H1 (cell line): ENCODE results near the gene CDK3.

Experiments used
- EP300 ChIP-seq, 2 experiments: IDR thresholded peaks; 1 replicate in 1 of 2; 2 replicates in 1 of 2; pipeline ENCODE4 v1.6.1; 2011 to 2012; ENCODE audit warnings: low read depth in 2 of 2, low read length in 2 of 2, mild to moderate bottlenecking in 2 of 2, borderline replicate concordance in 1 of 2, inconsistent platforms in 1 of 2, moderate library complexity in 1 of 2
- POLR2A ChIP-seq, 2 experiments: IDR thresholded peaks; 1 replicate in 1 of 2; 2 replicates in 1 of 2; pipeline ENCODE4 v1.6.1; 2011; ENCODE audit warnings: low read depth in 2 of 2, low read length in 2 of 2, mild to moderate bottlenecking in 2 of 2; ENCODE audit errors: control extremely low read depth in 1 of 2
- POLR2AphosphoS5 ChIP-seq: IDR thresholded peaks from 2 replicates; pipeline ENCODE4 v1.6.1; 2011; ENCODE audit warnings: low read depth, low read length
- RXRA ChIP-seq: IDR thresholded peaks from 2 replicates; pipeline ENCODE4 v1.6.1; 2011; ENCODE audit warnings: low read depth, mild to moderate bottlenecking, low read length, moderate library complexity; ENCODE audit not compliant: insufficient read depth
- SP2 ChIP-seq: IDR thresholded peaks from 2 replicates; pipeline ENCODE4 v1.6.1; 2012; ENCODE audit warnings: mild to moderate bottlenecking, low read length, inconsistent platforms
- SRF ChIP-seq: IDR thresholded peaks from 2 replicates; pipeline ENCODE4 v1.6.1; 2011; ENCODE audit warnings: mild to moderate bottlenecking, low read depth, low read length, moderate library complexity
- YY1 ChIP-seq: IDR thresholded peaks from 2 replicates; pipeline ENCODE4 v1.6.1; 2011; ENCODE audit warnings: low read depth, mild to moderate bottlenecking, low read length
- TF ChIP-seq, protein P1 (sequence below), 3 experiments: IDR thresholded peaks; 1 replicate in 2 of 3; 2 replicates in 1 of 3; pipeline versions ENCODE4 v1.5.1 to v1.6.1; 2011; ENCODE audit warnings: low read length in 3 of 3, mild to moderate bottlenecking in 3 of 3, inconsistent platforms in 2 of 3, low read depth in 1 of 3, moderate library complexity in 1 of 3; ENCODE audit not compliant: insufficient read depth in 1 of 3; ENCODE audit errors: control extremely low read depth in 1 of 3
- TF ChIP-seq, protein P2 (sequence below): IDR thresholded peaks from 2 replicates; pipeline ENCODE4 v1.6.1; 2012; ENCODE audit warnings: low read length, inconsistent platforms
- TF ChIP-seq, protein P3 (sequence below): IDR thresholded peaks from 2 replicates; pipeline ENCODE4 v1.6.1; 2011; ENCODE audit warnings: low read depth, mild to moderate bottlenecking, low read length; ENCODE audit not compliant: insufficient read depth

DNA sequence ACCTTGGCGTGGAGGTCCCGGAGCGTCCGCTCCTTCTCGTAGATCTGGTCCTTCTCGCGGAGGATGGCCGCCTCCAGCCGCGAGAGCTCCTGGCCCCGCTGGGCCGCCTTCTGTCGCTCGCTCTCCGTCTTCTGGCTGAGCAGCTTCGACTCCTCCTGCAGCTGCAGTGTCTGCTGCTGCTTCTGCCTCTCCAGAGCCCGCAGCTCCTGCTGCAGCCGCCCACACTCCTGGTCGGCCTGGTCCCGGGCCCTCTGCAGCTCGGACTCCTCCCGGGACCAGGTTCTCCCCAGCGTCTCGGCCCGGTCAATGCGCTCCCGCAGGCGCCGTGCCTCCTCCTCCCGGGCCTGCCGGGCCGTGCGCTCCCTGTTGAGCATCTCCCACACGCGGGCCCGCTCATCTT, 7.6 kb downstream of the CDK3 start:
- TF ChIP-seq, protein P1, sequence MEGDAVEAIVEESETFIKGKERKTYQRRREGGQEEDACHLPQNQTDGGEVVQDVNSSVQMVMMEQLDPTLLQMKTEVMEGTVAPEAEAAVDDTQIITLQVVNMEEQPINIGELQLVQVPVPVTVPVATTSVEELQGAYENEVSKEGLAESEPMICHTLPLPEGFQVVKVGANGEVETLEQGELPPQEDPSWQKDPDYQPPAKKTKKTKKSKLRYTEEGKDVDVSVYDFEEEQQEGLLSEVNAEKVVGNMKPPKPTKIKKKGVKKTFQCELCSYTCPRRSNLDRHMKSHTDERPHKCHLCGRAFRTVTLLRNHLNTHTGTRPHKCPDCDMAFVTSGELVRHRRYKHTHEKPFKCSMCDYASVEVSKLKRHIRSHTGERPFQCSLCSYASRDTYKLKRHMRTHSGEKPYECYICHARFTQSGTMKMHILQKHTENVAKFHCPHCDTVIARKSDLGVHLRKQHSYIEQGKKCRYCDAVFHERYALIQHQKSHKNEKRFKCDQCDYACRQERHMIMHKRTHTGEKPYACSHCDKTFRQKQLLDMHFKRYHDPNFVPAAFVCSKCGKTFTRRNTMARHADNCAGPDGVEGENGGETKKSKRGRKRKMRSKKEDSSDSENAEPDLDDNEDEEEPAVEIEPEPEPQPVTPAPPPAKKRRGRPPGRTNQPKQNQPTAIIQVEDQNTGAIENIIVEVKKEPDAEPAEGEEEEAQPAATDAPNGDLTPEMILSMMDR (IDR thresholded peaks at IDR 0.05; ENCODE audit: control extremely low read depth in 1 of 3, insufficient read depth in 1 of 3, low read depth in 1 of 3, low read length in 3 of 3): no peak
- no peak for TF ChIP-seq POLR2AphosphoS5
- TF ChIP-seq YY1: no peak
- no peak for TF ChIP-seq SP2
- no peak for TF ChIP-seq POLR2A (IDR thresholded peaks at IDR 0.05; ENCODE audit: control extremely low read depth in 1 of 2, low read depth in 2 of 2, low read length in 2 of 2)
- no peak for TF ChIP-seq SRF
- TF ChIP-seq EP300 (IDR thresholded peaks at IDR 0.05; ENCODE audit: borderline replicate concordance in 1 of 2, low read depth in 2 of 2, low read length in 2 of 2): no peak
- TF ChIP-seq, protein P2, sequence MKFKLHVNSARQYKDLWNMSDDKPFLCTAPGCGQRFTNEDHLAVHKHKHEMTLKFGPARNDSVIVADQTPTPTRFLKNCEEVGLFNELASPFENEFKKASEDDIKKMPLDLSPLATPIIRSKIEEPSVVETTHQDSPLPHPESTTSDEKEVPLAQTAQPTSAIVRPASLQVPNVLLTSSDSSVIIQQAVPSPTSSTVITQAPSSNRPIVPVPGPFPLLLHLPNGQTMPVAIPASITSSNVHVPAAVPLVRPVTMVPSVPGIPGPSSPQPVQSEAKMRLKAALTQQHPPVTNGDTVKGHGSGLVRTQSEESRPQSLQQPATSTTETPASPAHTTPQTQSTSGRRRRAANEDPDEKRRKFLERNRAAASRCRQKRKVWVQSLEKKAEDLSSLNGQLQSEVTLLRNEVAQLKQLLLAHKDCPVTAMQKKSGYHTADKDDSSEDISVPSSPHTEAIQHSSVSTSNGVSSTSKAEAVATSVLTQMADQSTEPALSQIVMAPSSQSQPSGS: no peak
- TF ChIP-seq, protein P3, sequence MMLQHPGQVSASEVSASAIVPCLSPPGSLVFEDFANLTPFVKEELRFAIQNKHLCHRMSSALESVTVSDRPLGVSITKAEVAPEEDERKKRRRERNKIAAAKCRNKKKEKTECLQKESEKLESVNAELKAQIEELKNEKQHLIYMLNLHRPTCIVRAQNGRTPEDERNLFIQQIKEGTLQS: no peak
- no peak for TF ChIP-seq RXRA
